GM23338 (cell line): ENCODE results near the gene PCDHB2. TPM values are rescaled to one million over a fixed set of nuclear protein-coding genes. Genes with fewer than 3 reads are reported as not detected.

Experiments used
- ATAC-seq: fragments of 200-7000 bp; cut with Tn5 transposase; 3 replicates; pipeline ENCODE4 v1.9.1; 2020
- DNase-seq: peaks from one replicate; pipeline ENCODE4 v3.0.0-alpha.2; 2015; ENCODE audit warnings: low spot score
- H2AFZ ChIP-seq: fragments of 200-600 bp; sonication (generic); 2 replicates; pipeline ENCODE4 v1.8.0; 2016; ENCODE audit warnings: antibody characterized with exemption, mild to moderate bottlenecking, moderate library complexity
- H3F3A ChIP-seq: fragments of 200-600 bp; sonication (generic); replicated peaks from 2 replicates; pipeline ENCODE4 v1.8.0; 2017; ENCODE audit warnings: antibody characterized with exemption, mixed run types, low read depth
- H3K27ac ChIP-seq: fragments of 200-600 bp; sonication (generic); 2 replicates; pipeline ENCODE4 v1.6.1; 2016; ENCODE audit warnings: low read depth
- H3K27me3 ChIP-seq: fragments of 200-600 bp; sonication (generic); 2 replicates; pipeline ENCODE4 v1.8.0; 2016; ENCODE audit warnings: mild to moderate bottlenecking, mixed run types, moderate library complexity; ENCODE audit not compliant: insufficient read depth
- H3K36me3 ChIP-seq: fragments of 200-600 bp; sonication (generic); 2 replicates; pipeline ENCODE4 v1.8.0; 2016; ENCODE audit warnings: mild to moderate bottlenecking; ENCODE audit not compliant: insufficient read depth
- H3K4me1 ChIP-seq: fragments of 200-600 bp; sonication (generic); 2 replicates; pipeline ENCODE4 v1.8.0; 2016; ENCODE audit warnings: mild to moderate bottlenecking, moderate library complexity; ENCODE audit not compliant: insufficient read depth
- H3K4me2 ChIP-seq: fragments of 200-600 bp; sonication (generic); 2 replicates; pipeline ENCODE4 v1.7.1; 2017; ENCODE audit warnings: mixed run types
- H3K4me3 ChIP-seq: fragments of 200-600 bp; sonication (generic); 2 replicates; pipeline ENCODE4 v1.6.1; 2016; ENCODE audit warnings: mixed run types
- H3K79me2 ChIP-seq: fragments of 200-600 bp; sonication (generic); replicated peaks from 2 replicates; pipeline ENCODE4 v1.8.0; 2017; ENCODE audit warnings: mild to moderate bottlenecking; ENCODE audit not compliant: insufficient read depth
- H3K9me2 ChIP-seq: fragments of 200-600 bp; sonication (generic); 2 replicates; pipeline ENCODE4 v1.8.0; 2017; ENCODE audit not compliant: insufficient read depth
- H4K20me1 ChIP-seq: fragments of 200-600 bp; sonication (generic); replicated peaks from 2 replicates; pipeline ENCODE4 v1.8.0; 2017; ENCODE audit warnings: mild to moderate bottlenecking; ENCODE audit not compliant: insufficient read depth
- H3K27ac Mint-ChIP-seq: 2 replicates; pipeline ENCODE4 v1.8.0; 2020; ENCODE audit warnings: inconsistent platforms, mild to moderate bottlenecking, moderate library complexity, mixed read lengths
- H3K27me3 Mint-ChIP-seq: 3 replicates; pipeline ENCODE4 v1.8.0; 2022; ENCODE audit warnings: low read depth, mild to moderate bottlenecking, moderate library complexity, mixed read lengths, inconsistent platforms; ENCODE audit not compliant: insufficient read depth, poor library complexity
- H3K36me3 Mint-ChIP-seq: 3 replicates; pipeline ENCODE4 v1.8.0; 2021; ENCODE audit warnings: low read depth, mild to moderate bottlenecking, inconsistent platforms, moderate library complexity, mixed read lengths
- H3K4me1 Mint-ChIP-seq: 3 replicates; pipeline ENCODE4 v1.8.0; 2020; ENCODE audit warnings: mild to moderate bottlenecking, inconsistent platforms, mixed read lengths
- H3K4me3 Mint-ChIP-seq: 3 replicates; pipeline ENCODE4 v1.8.0; 2021; ENCODE audit warnings: moderate library complexity, mild to moderate bottlenecking, inconsistent platforms, mixed read lengths
- H3K9me3 Mint-ChIP-seq: 3 replicates; pipeline ENCODE4 v1.8.0; 2020; ENCODE audit warnings: moderate library complexity, mild to moderate bottlenecking, inconsistent platforms, mixed read lengths
- CREB1 ChIP-seq: fragments of 250-450 bp; sonication (Bioruptor Pico); IDR thresholded peaks from 2 replicates; pipeline ENCODE4 v1.5.0; 2020; ENCODE audit warnings: low read depth, mild to moderate bottlenecking, moderate library complexity
- CTCF ChIP-seq, 2 experiments: fragments of 200-600 bp in 1 of 2; sonication (generic) in 1 of 2; conservative IDR thresholded peaks; 2 replicates each; pipeline versions ENCODE4 v1.5.1 to v1.6.1; 2016 to 2017; ENCODE audit warnings: antibody characterized with exemption in 2 of 2, low read depth in 2 of 2, mild to moderate bottlenecking in 2 of 2, moderate library complexity in 1 of 2
- ETS1 ChIP-seq: IDR thresholded peaks from 2 replicates; pipeline ENCODE4 v1.6.1; 2016; ENCODE audit warnings: antibody characterized with exemption
- EZH2 ChIP-seq: fragments of 200-600 bp; sonication (generic); IDR thresholded peaks from one replicate; pipeline ENCODE4 v1.8.0; 2017; ENCODE audit warnings: antibody characterized with exemption, mild to moderate bottlenecking, low read depth; ENCODE audit not compliant: unreplicated experiment
- EZH2phosphoT487 ChIP-seq: fragments of 200-600 bp; sonication (generic); IDR thresholded peaks from one replicate; pipeline ENCODE4 v1.8.1; 2018; ENCODE audit warnings: antibody characterized with exemption; ENCODE audit not compliant: unreplicated experiment
- JUNB ChIP-seq: IDR thresholded peaks from one replicate; pipeline ENCODE4 v1.6.1; 2016; ENCODE audit warnings: antibody characterized with exemption; ENCODE audit not compliant: unreplicated experiment
- NANOG ChIP-seq: IDR thresholded peaks from 2 replicates; pipeline ENCODE4 v1.6.1; 2016; ENCODE audit warnings: antibody characterized with exemption, borderline replicate concordance
- POLR2AphosphoS5 ChIP-seq: IDR thresholded peaks from 2 replicates; pipeline ENCODE4 v1.6.1; 2016; ENCODE audit warnings: antibody characterized with exemption, low read depth
- REST ChIP-seq: IDR thresholded peaks from one replicate; pipeline ENCODE4 v1.6.1; 2018; ENCODE audit warnings: antibody characterized with exemption; ENCODE audit not compliant: unreplicated experiment
- STAT1 ChIP-seq: IDR thresholded peaks from one replicate; pipeline ENCODE4 v1.6.1; 2016; ENCODE audit warnings: antibody characterized with exemption; ENCODE audit not compliant: unreplicated experiment
- ZNF114 ChIP-seq: fragments of 250-450 bp; sonication (Bioruptor Pico); IDR thresholded peaks from 2 replicates; pipeline ENCODE4 v1.5.0; 2020; ENCODE audit warnings: mild to moderate bottlenecking, moderate library complexity
- ZNF331 ChIP-seq: fragments of 250-450 bp; sonication (Bioruptor Pico); IDR thresholded peaks from 2 replicates; pipeline ENCODE4 v1.5.0; 2020; ENCODE audit warnings: low read depth, mild to moderate bottlenecking, moderate library complexity
- ZNF462 ChIP-seq: fragments of 250-450 bp; sonication (Bioruptor Pico); IDR thresholded peaks from 2 replicates; pipeline ENCODE4 v1.5.0; 2020; ENCODE audit warnings: mild to moderate bottlenecking, moderate library complexity
- polyA plus RNA-seq: library from polyadenylated mRNA; unstranded; fragments of >200 nt; fragmentation: Nextera tagmentation; extraction: Ambion mirVana; gene quantifications from 2 replicates; pipeline ENCODE4 v1.2.1, GENCODE V29; 2016
- total RNA-seq: library from RNA; depleted of rRNA; stranded (reverse); fragments of >200 nt; shearing (Covaris generic); gene quantifications from 2 replicates; pipeline ENCODE4 v1.2.3, GENCODE V29; 2014

The PCDHB2 gene
- total and polyA plus RNA-seq, 2 experiments from 2014 or later = 9.3 to 34.2 TPM

GRCh38 chr5:141082228-141082627 lies 12.2 kb upstream of the PCDHB2 start:
- Mint-ChIP-seq H3K4me1 (no peaks in the 10 kb centered on the region; the same call in 1 of the 3 replicates), H3K4me3 (no peak overlapping the region), H3K27ac (no peak overlapping the region), H3K27me3 (peaks cover 8% of the 10 kb centered on the region), H3K9me3 (peaks cover 6% of the 10 kb centered on the region; the same call in 2 of the 3 replicates), H3K36me3 (no peaks in the 10 kb centered on the region; the same call in 1 of the 3 replicates)
- H3F3A ChIP-seq = no peaks in the 10 kb centered on the region
- H3K27ac ChIP-seq = no peak overlapping the region
- H3K4me1 ChIP-seq = peaks cover 10% of the 10 kb centered on the region
- peaks cover 19% of the 10 kb centered on the region; the same call in 1 of the 2 replicates for H3K27me3 ChIP-seq
- no peaks in the 10 kb centered on the region for H3K9me2 ChIP-seq
- ATAC-seq (no peak), DNase-seq (no peak)
- no peaks in the 10 kb centered on the region for H3K79me2 ChIP-seq
- H3K4me2 ChIP-seq = no peak overlapping the region
- no peaks in the 10 kb centered on the region for H3K36me3 ChIP-seq
- no peak overlapping the region for H2AFZ ChIP-seq
- TF ChIP-seq POLR2AphosphoS5 (no peak), NANOG (no peak), EZH2 (no peak), ZNF462 (CRISPR knock-in tag) (no peak), ZNF331 (CRISPR knock-in tag) (no peak), JUNB (no peak), CTCF (conservative IDR thresholded peaks at IDR 0.05; ENCODE audit: low read depth in 2 of 2) (no peak), REST (no peak), CREB1 (no peak), STAT1 (no peak), EZH2phosphoT487 (no peak), ETS1 (no peak), ZNF114 (CRISPR knock-in tag) (no peak)
- H4K20me1 ChIP-seq = no peaks in the 10 kb centered on the region
- no peak overlapping the region for H3K4me3 ChIP-seq
